ENCODE data around the gene LCOR. TPM values are rescaled to one million over a fixed set of nuclear protein-coding genes. Genes with fewer than 3 reads are reported as not detected.

Gene LCOR
- total and polyA plus RNA-seq, 2 experiments from 2014 or later: 26.1 to 48.7 TPM

DNA sequence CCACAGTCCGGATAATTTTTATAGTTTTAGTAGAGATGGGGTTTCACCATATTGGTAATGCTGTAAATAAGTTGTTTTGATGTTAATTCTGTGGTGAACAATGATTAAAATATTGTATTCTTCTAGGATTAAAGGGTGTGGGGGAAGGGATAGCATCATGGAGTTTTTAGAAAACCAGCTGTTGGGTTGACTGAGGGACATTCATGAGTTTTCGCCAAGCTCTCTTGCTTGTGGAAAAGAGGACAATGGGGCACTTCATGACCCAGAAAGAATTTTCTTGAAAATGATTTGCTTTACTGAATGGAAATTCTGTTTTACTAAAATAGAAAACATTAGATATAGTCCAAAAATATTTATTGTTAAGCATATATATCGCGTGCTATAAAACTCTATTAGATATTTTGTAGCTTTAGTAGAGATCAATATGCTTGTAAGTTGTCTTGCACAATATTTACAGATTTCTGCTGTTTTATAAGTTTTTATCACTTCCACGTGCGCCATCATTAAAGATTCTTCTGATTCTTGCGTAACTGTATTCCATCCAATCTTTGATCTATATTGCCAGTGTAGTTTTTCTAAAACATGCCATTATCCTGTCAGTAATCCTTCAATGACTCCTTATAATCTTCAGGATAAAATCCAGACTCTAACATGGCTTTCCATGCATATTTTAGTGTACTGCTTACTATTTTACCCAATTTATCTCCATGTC lies 41.8 kb downstream of the LCOR start:
- Histone ChIP-seq H3K79me2 (peaks cover 99% of the 10 kb centered on the region), H3K36me3 (replicated peaks; ENCODE audit: insufficient read depth, low read depth) (no peaks in the 10 kb centered on the region), H3K4me1 (ENCODE audit: insufficient read depth) (no peaks in the 10 kb centered on the region), H3K27me3 (no peaks in the 10 kb centered on the region), H3K9me2 (replicated peaks; ENCODE audit: insufficient read depth) (no peaks in the 10 kb centered on the region), H4K20me1 (ENCODE audit: insufficient read depth, poor library complexity, severe bottlenecking) (peaks cover 56% of the 10 kb centered on the region), H3K4me2 (no peak overlapping the region), H3K9me3 (ENCODE audit: low read depth) (no peaks in the 10 kb centered on the region), H3K4me3 (no peak overlapping the region), H3K27ac (no peak overlapping the region), H2AFZ (no peak overlapping the region)
- no peak for DNase-seq (ENCODE audit: low spot score)
- TF ChIP-seq, protein P1, sequence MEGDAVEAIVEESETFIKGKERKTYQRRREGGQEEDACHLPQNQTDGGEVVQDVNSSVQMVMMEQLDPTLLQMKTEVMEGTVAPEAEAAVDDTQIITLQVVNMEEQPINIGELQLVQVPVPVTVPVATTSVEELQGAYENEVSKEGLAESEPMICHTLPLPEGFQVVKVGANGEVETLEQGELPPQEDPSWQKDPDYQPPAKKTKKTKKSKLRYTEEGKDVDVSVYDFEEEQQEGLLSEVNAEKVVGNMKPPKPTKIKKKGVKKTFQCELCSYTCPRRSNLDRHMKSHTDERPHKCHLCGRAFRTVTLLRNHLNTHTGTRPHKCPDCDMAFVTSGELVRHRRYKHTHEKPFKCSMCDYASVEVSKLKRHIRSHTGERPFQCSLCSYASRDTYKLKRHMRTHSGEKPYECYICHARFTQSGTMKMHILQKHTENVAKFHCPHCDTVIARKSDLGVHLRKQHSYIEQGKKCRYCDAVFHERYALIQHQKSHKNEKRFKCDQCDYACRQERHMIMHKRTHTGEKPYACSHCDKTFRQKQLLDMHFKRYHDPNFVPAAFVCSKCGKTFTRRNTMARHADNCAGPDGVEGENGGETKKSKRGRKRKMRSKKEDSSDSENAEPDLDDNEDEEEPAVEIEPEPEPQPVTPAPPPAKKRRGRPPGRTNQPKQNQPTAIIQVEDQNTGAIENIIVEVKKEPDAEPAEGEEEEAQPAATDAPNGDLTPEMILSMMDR (IDR thresholded peaks at IDR 0.05; ENCODE audit: poor library complexity): no peak
- TF ChIP-seq EZH2 (IDR thresholded peaks at IDR 0.05; ENCODE audit: borderline replicate concordance) (no peak), EZH2phosphoT487 (IDR thresholded peaks at IDR 0.05; ENCODE audit: low read depth, severe bottlenecking, unreplicated experiment) (no peak)
- 87% methylated on average over 7 of the region's 7 CpGs for WGBS (ENCODE audit: low lambda C conversion rate, missing lambda C conversion rate)

DNA sequence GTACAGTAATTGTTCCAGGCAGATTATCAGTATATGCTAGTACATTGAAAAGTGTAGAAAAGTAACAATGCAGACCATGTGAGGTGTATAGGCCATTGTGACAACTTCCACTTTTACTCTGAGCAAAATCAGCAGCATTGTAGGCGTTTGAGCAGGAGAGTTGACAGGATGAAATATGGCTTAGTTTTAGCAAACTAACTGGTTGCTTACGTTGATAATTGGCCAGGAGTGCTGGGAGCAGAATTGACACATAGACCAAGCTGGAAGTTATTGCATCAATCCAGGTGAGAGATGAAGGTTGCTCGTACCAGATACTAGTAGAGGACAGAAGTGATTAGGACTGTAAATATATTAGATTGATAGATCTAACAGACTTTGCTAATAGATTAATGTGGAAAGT lies 46.0 kb downstream of the LCOR start:
- DNase-seq (ENCODE audit: low spot score): peak; percentile 42
- Histone ChIP-seq H3K4me1 (ENCODE audit: insufficient read depth) (no peaks in the 10 kb centered on the region), H3K79me2 (peaks cover 99% of the 10 kb centered on the region), H3K36me3 (replicated peaks; ENCODE audit: insufficient read depth, low read depth) (no peaks in the 10 kb centered on the region), H3K9me3 (ENCODE audit: low read depth) (no peaks in the 10 kb centered on the region), H2AFZ (no peak overlapping the region), H3K27me3 (no peaks in the 10 kb centered on the region), H3K4me2 (no peak overlapping the region), H3K4me3 (no peak overlapping the region), H4K20me1 (ENCODE audit: insufficient read depth, poor library complexity, severe bottlenecking) (peaks cover 51% of the 10 kb centered on the region), H3K27ac (peak overlapping the region; percentile 43), H3K9me2 (replicated peaks; ENCODE audit: insufficient read depth) (no peaks in the 10 kb centered on the region)
- TF ChIP-seq EZH2 (IDR thresholded peaks at IDR 0.05; ENCODE audit: borderline replicate concordance): no peak
- TF ChIP-seq EZH2phosphoT487 (IDR thresholded peaks at IDR 0.05; ENCODE audit: low read depth, severe bottlenecking, unreplicated experiment): no peak
- TF ChIP-seq, protein P1 (IDR thresholded peaks at IDR 0.05; ENCODE audit: poor library complexity): no peak
- WGBS (ENCODE audit: low lambda C conversion rate, missing lambda C conversion rate): 42% methylated on average over 3 of the region's 3 CpGs

DNA sequence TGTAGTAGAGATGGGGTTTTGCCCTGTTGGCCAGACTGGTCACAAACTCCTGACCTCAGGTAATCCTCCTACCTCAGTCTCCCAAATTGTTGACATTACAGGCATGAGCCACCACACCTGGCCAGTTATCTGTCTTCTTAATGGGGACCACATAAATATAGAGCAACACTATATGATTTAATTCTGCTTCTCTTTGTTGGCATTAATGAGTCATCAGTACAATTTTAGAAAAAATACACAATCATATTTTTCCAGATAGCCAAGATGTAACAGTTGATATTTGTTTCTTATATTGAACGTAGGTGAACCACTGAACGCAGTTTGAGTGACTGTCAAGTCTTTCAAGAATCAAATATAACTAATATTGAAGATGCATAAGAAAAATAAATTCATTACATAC lies 48.5 kb downstream of the LCOR start:
- no peak overlapping the region for H3K27ac ChIP-seq
- H3K4me2 ChIP-seq: no peak overlapping the region
- H3K79me2 ChIP-seq: peaks cover 99% of the 10 kb centered on the region
- H3K27me3 ChIP-seq: no peaks in the 10 kb centered on the region
- no peak overlapping the region for H3K4me3 ChIP-seq
- peaks cover 42% of the 10 kb centered on the region for H4K20me1 ChIP-seq (ENCODE audit: insufficient read depth, poor library complexity, severe bottlenecking)
- no peak for DNase-seq (ENCODE audit: low spot score)
- H3K9me3 ChIP-seq (ENCODE audit: low read depth): no peaks in the 10 kb centered on the region
- 97% methylated on average over 2 of the region's 2 CpGs for WGBS (ENCODE audit: low lambda C conversion rate, missing lambda C conversion rate)
- H3K36me3 ChIP-seq (replicated peaks; ENCODE audit: insufficient read depth, low read depth): no peaks in the 10 kb centered on the region
- TF ChIP-seq, protein P1 (IDR thresholded peaks at IDR 0.05; ENCODE audit: poor library complexity): no peak
- TF ChIP-seq EZH2 (IDR thresholded peaks at IDR 0.05; ENCODE audit: borderline replicate concordance): no peak
- no peak for TF ChIP-seq EZH2phosphoT487 (IDR thresholded peaks at IDR 0.05; ENCODE audit: low read depth, severe bottlenecking, unreplicated experiment)
- no peaks in the 10 kb centered on the region for H3K4me1 ChIP-seq (ENCODE audit: insufficient read depth)
- H3K9me2 ChIP-seq (replicated peaks; ENCODE audit: insufficient read depth): no peaks in the 10 kb centered on the region
- H2AFZ ChIP-seq: no peak overlapping the region
